HS-5 (cell line): ENCODE measurements around the gene QSOX1.

Experiments used
- DNase-seq: peaks from one replicate; pipeline ENCODE4 v3.0.0-alpha.2; 2012; ENCODE audit warnings: low read depth

QSOX1 gene

DNA sequence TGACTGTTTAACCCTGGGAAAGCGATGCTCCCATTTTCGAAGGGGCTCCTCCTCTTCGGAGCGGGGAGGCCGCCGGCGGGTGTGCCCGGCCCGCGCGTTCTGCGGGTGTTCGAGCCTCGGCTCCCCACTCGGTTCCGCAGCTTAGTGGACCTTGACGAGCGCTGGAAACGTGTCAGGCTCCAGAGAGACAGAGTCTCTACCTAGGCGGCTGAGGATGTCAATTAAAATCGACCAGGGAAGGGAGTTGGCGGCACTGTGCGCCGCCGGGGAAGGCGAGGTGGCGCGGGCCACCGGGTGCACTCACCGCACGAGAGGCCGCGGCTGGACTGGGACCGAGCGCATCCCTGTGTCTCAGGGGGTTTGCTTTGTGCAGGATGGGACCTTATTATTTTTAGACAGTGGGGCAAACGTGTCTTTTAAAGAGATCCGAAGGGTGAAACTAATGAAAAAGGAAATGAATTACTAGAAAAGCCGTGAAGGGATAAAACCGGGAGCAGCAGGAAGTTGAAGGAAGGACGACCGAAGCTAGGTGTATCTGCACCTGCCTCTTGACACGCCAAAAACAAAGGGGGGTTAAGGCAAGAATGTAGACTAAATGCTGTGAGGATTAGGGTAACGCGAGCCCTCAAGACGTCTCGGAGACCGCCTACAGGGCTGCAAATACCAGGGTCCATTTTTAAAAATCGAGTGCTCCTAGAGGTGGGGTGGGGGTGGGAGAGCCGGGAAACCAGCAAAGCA is 81.0 kb downstream of the QSOX1 start:
- DNase-seq: no peak

DNA sequence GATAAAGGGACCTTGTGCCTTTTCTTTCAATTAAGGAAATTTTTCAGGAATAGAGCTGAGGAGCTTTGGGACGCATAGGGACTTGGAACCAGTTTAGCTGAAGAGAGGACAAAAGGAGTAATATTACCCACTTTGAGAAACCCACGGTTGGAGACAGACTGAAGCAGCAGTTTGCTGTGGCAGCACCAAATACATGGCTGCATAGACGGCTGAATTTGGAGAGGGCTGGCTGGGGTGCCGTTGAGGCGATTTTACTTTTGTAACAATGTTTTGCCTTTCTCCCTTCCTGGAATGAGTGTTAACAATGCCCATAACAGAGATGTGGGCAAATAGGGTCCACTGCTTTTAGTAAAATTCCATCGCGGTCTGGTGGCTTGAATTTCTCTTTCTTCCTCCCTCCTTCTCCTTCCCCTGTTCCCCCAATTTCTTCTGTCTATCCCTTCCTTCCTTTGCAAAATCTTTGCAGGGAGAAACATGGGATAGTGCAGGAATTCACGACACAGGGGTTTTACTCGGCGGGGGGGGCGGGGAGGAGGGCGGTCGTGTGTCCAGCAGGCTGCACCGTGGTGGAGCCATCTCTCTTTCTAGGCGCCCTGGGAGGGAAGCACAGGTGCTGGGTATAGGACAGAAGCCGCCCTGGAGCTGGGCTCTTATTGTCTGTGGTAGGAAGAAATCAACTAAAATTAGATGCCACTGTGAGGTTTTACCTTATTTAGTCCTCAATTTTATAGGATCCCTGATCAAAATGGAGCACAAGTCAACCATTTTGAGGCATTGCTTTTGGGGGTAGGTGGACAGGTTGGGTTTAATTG is 82.2 kb downstream of the QSOX1 start:
- DNase-seq: no peak

DNA sequence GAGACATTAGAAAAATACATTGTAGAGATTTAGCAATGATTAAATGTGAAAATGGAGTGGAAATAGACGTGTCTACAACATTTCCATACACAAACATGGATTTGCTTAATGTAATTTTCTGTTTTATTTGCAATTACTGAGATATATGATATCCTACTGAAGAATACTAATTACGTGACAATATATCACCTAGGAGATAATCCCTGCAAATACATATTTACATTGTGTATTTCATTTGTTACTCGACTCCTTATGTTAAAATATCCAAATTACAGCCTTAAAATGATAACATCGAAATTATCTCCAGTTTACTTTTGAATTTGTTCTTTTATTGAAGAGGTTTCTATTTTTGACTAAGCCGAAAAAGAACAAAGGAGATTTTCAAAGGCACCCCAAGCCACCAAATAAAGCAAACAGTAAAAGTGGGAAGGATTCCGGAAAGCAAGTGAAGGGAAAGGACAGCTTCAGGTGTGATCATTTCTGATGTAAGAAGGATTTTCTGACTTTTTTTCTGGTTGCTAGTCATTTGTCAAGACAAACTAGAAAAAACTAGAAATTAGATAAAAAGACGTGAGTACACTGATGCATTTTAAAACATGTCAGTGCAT is 83.3 kb downstream of the QSOX1 start:
- no peak for DNase-seq

- no peak for DNase-seq
Observed at GRCh38 chr1:180238675-180239074, 84.0 kb downstream of the QSOX1 start.

- DNase-seq: no peak
Observed at GRCh38 chr1:180239145-180240096, 84.8 kb downstream of the QSOX1 start.

DNA sequence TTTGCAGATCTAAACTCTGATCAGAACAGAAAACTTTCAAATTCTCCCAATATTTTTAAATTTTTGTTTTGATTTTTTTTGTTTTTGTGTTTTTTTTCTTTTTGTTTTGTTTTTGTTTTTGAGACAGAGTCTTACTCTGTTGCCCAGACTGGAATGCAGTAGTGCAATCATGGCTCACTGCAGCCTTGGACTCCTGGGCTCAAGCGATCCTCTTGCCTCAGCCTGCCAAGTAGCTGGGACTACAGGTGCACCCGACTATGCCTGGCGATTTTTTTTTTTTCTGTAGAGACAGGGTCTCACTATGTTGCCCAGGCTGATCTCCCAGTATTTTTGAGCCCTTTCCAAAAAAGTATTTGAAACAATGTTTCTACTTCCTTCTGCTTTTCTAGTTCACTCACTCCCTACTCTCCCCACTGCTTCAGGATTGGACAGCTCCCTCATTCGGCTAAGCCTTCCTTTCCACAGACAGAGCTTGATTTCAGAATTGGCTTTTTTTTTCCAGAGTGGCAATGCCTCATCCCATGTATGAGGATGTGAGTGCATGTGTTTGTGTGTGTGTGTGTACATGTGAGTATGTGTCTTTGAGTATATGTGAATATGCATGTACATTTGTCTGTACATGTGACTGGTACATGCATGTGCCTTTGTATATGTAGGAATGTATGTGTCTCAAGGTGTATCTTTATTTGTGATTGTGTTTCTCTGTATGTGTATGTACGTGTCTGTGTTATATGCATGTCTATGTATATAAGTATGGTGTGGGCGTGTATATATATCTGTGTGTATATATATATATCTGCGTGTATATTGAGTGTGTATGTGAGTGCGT is 87.3 kb downstream of the QSOX1 start:
- DNase-seq: no peak

GRCh38 chr1:180243517-180244221 is 89.0 kb downstream of the QSOX1 start:
- no peak for DNase-seq

DNA sequence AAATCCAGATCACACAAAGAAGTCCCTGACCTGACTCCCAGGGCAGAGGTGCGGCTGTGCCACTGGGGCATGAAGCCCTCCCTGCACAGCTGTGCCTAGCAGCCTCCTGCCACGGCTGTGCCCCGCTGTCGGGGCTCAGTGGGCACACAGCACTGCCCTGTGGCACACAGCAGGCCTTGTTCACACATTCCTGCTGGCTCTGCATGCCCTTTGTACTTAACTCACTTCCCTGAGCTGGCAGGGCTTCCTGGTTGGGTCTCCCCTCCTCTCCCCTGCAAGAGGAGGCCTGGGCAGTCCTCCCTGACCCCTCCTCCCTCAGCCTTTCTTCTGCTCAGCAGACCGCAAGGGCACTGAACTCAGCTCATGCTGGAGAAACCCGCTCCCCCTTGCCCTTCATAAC is 90.2 kb downstream of the QSOX1 start:
- DNase-seq: no peak

DNA sequence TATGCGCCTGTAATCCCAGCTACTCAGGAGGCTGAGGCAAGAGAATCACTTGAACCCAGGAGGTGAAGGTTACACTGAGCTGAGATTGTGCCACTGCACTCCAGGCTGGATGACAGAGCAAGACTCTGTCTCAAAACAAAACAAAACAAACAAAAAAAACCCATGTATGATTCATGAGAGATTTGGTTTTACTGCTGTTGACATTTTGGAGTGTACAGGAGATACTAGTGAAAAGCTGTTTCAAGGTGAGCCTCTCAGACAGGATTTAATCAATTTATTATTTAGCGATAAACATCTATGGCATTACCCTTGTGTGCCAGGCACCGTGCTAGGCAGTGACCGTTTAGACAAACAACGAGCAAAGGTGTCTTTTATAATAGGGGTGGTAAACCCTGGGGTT is 91.9 kb downstream of the QSOX1 start:
- no peak for DNase-seq

DNA sequence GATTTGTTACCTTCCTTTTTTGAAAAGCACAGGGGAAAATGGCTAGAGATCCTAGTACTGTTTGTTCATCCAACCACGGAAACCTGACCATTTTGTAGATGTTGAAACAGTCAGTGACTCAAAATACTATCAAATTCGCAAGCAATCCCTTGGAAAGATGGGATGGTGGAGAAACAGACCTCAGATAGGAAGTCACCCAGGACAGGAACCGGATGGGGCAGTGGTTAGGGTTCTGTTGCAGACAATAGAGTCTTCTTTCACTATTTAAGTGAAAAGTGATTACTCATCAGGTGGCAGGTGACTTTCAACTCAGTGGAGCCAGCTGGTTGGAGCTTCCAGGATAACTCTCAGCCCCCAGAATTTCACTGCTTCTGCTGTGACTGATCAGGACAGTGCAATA is 92.4 kb downstream of the QSOX1 start:
- no peak for DNase-seq

- no peak for DNase-seq
Observed at GRCh38 chr1:180247580-180247979, 92.9 kb downstream of the QSOX1 start.

GRCh38 chr1:180248176-180248575 is 93.5 kb downstream of the QSOX1 start:
- no peak for DNase-seq

DNA sequence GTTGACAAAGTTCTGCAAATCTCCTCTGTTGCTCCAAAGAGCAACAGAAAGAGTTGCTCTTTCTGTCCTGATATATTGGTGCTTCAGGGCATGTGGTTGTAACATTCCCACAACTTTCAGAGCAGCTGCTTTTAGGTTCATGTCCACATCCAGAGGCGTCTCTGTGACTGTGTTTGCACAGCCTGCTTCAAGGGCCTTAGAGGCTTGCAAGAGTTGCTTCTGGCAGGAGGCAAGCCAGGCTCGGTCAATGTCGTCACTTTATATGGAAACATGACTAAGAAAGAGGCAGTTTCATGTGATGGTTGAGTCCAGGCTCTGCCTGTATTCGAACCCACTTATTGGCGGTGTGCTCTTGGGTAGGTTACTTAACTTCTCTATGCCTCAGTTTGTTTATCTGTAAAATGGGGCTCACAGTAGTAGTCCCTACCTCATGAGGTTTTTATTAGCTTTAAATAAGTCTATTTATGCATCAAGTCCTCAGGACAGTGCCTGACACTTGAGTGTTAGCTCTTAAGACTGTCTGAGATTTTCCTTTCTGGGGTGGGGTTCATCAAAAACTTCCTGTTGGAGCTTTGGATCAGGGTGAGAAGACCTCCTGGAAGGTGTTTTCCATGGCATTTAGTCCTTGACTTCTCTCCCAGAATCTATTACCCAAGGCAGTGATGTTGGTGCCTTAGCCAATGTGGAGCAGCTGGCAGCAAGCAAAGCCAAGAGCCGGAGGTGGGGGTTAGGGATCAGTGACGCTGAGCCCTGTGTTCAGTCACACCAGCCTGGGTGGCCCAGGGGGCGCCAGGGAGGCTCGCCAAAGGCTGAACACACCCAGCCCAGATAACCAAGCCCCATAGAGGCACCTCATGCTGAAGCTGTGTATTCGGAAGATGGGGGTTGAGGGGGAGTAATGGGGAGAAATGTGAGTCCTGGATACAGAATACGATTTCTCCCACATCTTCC is 94.3 kb downstream of the QSOX1 start:
- DNase-seq: no peak

DNA sequence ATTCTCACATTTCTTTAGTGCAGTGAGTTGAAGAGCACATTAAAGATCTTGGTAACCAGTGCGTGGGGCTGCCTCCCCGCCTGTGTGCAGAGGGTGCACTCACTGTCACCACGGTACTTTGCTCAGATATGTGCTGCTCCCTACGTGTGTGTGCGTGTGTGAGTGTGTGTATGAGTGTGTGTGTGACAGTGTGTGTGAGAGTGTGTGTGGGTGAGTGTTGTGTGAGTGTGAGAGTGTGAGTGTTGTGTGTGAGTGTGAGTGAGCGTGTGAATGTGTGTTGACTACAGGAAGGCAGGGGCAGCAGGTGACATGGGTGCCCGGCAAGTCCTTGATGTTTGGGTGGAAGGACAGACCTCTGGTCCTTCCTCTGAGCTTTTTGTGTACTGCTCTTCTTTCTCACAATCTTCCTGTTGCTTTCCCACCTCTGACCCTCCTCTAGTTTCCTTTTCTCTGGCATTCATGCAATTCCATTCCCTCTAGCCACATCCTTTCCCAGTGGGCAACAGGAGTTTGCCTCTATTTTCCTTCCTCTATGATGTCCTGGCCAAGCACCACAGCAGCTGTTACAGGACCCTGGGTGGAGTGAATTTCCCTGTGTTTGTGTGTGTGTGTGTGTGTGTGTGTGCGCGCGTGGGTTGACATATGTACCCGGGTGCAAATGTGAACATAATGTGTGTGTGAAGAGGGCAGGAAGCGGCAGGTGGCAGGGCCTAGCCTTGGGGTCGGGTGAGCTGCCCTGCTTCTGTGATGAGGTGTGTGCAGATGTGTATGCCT is 95.2 kb downstream of the QSOX1 start:
- no peak for DNase-seq

DNA sequence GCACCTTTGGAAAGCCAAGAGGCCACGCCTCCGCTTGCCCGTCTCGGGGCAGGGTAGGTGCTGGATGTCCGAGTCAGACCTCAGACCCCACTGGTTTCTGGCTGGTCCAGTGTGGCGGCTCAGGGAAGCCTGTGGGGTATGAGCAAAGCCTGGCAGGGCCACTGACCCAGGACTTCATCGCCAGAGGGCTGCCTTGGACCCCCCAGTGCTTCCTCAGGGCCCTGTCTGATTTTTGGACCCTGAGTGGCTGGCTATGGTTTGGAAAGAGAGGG is 95.8 kb downstream of the QSOX1 start:
- no peak for DNase-seq

GRCh38 chr1:180250883-180251509 is 96.3 kb downstream of the QSOX1 start:
- DNase-seq: no peak

- DNase-seq: no peak
Observed at GRCh38 chr1:180251526-180252305, 97.0 kb downstream of the QSOX1 start.
